Type B pancreatic cell (in vitro differentiated cells): ENCODE results near the gene IFT74. TPM values are rescaled to one million over a fixed set of nuclear protein-coding genes. Genes with fewer than 3 reads are reported as not detected.
A peak's percentile ranks its signal among the peaks of the same experiment; 100 is the strongest.

Experiments used
- DNase-seq: peaks from one replicate; pipeline ENCODE4 v3.0.0; 2021; ENCODE audit warnings: mixed read lengths; ENCODE audit not compliant: unreplicated experiment; ENCODE audit errors: extremely low spot score
- H3K27ac Mint-ChIP-seq: 2 replicates; pipeline ENCODE4 v1.8.0; 2021; ENCODE audit warnings: mild to moderate bottlenecking, mixed read lengths
- H3K27me3 Mint-ChIP-seq: 2 replicates; pipeline ENCODE4 v1.8.0; 2021; ENCODE audit warnings: mixed read lengths
- H3K36me3 Mint-ChIP-seq: 2 replicates; pipeline ENCODE4 v1.8.0; 2021; ENCODE audit warnings: mixed read lengths
- H3K4me1 Mint-ChIP-seq: one replicate; pipeline ENCODE4 v1.8.0; 2021; ENCODE audit warnings: mixed read lengths; ENCODE audit not compliant: unreplicated experiment
- H3K4me3 Mint-ChIP-seq: 2 replicates; pipeline ENCODE4 v1.8.0; 2021; ENCODE audit warnings: mild to moderate bottlenecking, mixed read lengths
- H3K9me3 Mint-ChIP-seq: 2 replicates; pipeline ENCODE4 v1.8.0; 2021; ENCODE audit warnings: mixed read lengths
- total RNA-seq: library from RNA; stranded (reverse); gene quantifications from 2 replicates; pipeline ENCODE4 v1.2.1, GENCODE V29; 2021; ENCODE audit warnings: low replicate concordance
- TF ChIP-seq, protein P1 (sequence below): fragments of 200-600 bp; sonication (generic); conservative IDR thresholded peaks from 2 replicates; pipeline ENCODE4 v1.5.0; 2021; ENCODE audit warnings: antibody characterized with exemption, mild to moderate bottlenecking

IFT74 gene
- total RNA-seq, 1 donor from 2014 or later, result 19.3 TPM

DNA sequence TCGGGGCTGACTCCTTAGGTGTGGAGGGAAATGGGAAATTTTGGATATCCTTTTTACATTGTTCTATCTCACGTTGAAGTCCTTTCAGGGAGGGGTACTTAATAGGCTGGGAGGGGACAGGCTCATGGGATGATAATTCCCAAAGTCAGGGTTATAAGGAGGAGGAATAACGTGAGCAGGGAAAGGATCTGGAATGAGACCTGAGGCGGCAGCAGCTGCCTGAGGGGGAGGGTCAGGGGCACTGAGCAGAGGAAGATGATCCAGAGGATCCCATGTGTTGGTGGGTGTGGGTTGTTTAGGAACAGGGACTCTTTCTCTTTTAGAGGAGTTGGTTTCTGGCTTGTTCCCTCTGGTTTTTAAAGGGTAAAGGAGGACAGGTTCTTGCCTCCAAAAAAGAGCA, 18.7 kb downstream of the IFT74 start:
- Mint-ChIP-seq H3K9me3 (peaks cover 6% of the 10 kb centered on the region), H3K36me3 (peaks cover 38% of the 10 kb centered on the region), H3K27me3 (no peaks in the 10 kb centered on the region), H3K27ac (no peak overlapping the region), H3K4me1 (peaks cover 14% of the 10 kb centered on the region), H3K4me3 (no peak overlapping the region)
- DNase-seq, result no peak
- TF ChIP-seq, protein P1, sequence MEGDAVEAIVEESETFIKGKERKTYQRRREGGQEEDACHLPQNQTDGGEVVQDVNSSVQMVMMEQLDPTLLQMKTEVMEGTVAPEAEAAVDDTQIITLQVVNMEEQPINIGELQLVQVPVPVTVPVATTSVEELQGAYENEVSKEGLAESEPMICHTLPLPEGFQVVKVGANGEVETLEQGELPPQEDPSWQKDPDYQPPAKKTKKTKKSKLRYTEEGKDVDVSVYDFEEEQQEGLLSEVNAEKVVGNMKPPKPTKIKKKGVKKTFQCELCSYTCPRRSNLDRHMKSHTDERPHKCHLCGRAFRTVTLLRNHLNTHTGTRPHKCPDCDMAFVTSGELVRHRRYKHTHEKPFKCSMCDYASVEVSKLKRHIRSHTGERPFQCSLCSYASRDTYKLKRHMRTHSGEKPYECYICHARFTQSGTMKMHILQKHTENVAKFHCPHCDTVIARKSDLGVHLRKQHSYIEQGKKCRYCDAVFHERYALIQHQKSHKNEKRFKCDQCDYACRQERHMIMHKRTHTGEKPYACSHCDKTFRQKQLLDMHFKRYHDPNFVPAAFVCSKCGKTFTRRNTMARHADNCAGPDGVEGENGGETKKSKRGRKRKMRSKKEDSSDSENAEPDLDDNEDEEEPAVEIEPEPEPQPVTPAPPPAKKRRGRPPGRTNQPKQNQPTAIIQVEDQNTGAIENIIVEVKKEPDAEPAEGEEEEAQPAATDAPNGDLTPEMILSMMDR, result no peak

DNA sequence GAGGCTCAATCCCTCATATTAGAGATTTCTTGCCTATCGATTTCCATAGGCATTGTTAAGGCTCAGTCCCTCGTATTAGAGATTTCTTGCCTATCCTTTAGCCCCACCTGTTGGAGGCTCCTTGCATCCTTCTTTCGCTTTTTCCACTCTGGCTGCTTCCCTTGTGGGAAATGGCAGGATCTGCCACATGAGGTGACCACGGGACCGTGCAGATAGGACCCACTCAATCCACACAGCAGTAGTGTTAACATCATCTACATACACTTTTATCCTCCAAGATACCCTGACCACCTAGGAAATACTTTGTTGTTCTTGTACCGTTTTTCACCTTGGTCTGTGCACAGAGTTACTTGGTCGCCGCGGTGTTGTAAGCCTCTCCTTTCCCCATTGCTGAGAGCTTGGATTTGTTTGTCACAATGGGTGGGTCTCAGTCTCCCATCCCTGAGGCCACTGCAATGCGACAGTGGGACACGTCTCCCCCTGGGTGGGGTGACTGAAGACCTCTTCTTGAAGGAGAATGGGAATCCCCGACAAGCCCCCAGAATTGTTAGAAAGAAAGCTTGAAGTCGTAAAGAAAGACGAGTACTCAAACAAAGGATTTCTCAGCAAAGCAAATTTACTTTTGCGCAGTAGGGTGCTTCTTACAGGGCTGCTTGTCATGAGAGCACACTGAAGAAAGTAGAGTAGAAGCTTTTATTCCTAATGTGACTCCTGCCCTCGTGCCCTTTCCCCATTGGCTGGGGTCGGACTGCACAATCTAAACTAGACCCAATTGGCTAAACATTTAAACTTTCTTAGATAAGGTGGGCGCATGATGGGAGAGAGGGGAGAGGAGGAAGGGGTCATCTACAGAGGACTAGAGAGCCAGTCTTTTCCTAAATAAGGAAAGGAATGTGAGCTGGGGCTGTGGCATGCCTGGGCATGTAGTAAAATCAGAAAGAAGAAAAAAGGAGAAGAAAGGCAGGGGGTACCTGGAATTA, 19.8 kb downstream of the IFT74 start:
- Mint-ChIP-seq H3K27me3 (no peaks in the 10 kb centered on the region), H3K36me3 (peaks cover 35% of the 10 kb centered on the region), H3K4me3 (peak overlapping the region; percentile 53), H3K27ac (peak overlapping the region; percentile 86), H3K9me3 (peaks cover 6% of the 10 kb centered on the region), H3K4me1 (peaks cover 14% of the 10 kb centered on the region)
- no peak for DNase-seq
- TF ChIP-seq, protein P1, result peak; percentile 73

DNA sequence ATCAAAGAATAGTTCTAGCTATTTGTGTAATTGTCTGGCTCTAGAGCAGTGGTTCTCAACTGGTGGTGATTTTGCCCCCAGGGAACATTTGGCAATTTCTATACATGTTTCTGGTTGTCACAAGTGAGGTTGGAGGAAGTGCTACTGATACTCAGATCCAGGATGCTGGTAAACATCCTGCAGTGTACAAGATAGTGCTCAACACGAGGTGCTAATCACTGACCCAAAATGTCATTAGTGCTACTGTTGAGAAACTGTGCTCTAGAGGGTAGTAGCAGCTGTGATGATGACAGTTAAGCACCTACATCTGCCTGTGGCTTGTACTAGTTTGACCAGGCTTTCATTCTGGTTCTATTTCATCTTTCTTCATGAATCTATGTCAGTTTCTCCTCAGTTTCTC, 27.1 kb downstream of the IFT74 start:
- no peak overlapping the region for H3K4me3 Mint-ChIP-seq
- no peak overlapping the region for H3K27ac Mint-ChIP-seq
- H3K9me3 Mint-ChIP-seq, result no peaks in the 10 kb centered on the region
- H3K27me3 Mint-ChIP-seq, result no peaks in the 10 kb centered on the region
- peaks cover 10% of the 10 kb centered on the region for H3K36me3 Mint-ChIP-seq
- TF ChIP-seq, protein P1, result no peak
- no peaks in the 10 kb centered on the region for H3K4me1 Mint-ChIP-seq
- DNase-seq, result no peak

DNA sequence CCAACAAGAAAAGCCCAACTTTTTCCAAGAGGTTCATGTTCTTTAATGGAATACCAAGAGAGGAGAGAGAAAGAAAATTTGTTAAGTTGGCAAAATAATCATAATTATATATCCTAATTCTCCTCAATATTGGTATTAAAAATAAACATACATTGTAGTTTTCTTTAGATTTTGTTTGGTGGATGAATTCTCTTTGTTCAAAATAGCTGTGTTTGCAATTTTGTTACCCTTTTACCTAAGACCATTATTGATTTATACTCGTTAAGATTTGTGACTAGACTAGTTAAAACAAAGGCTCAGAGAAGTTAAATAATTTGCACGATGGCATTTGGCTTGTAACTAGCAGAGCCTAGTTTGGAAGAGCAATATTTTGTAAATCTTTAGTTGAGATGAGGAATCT, 39.6 kb downstream of the IFT74 start:
- Mint-ChIP-seq H3K4me1 (no peaks in the 10 kb centered on the region), H3K36me3 (no peaks in the 10 kb centered on the region), H3K27me3 (no peaks in the 10 kb centered on the region), H3K4me3 (no peak overlapping the region), H3K9me3 (no peaks in the 10 kb centered on the region), H3K27ac (no peak overlapping the region)
- TF ChIP-seq, protein P1, result no peak
- no peak for DNase-seq

DNA sequence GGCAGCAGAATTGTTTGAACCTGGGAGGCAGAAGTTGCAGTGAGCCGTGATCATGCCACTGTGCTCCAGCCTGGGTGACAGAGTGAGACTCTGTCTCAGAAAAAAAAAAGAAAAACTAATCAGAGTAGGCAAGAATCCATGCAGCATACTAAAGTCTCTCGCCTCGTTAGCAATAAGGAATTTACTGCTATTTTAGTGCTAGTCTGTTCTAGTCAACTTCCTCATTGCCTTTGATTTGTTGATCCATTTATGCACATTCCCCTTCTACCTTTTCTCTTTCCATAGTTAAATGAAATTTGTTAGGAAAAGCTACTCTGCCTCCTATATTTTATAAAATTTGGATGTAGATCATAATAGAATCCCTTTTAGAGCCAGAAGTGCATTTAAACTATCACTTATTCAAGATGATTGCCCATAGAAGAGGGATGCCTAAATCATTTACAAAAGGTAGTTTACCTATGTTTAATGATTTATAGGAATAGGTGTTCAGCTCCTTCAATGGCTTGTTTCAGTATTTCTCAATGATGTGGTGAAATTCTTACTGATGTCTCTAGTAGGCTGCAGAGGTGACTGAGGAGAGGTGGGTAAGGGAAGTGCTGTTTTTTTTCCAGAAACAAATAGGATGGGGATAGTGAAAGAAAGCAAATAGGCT, 47.3 kb downstream of the IFT74 start:
- Mint-ChIP-seq H3K36me3 (no peaks in the 10 kb centered on the region), H3K27ac (no peak overlapping the region), H3K27me3 (no peaks in the 10 kb centered on the region), H3K4me1 (no peaks in the 10 kb centered on the region), H3K9me3 (no peaks in the 10 kb centered on the region), H3K4me3 (peak overlapping the region; percentile 4)
- TF ChIP-seq, protein P1, result no peak
- no peak for DNase-seq
